Measurements from ENCODE around the gene ANO4.

The ANO4 gene

GRCh38 chr12:101015044-101015443 lies 220.5 kb downstream of the ANO4 start:
- Histone ChIP-seq H3K4me3 (ENCODE audit: low read length) (no peak overlapping the region), H3K79me2 (ENCODE audit: low read length) (no peaks in the 10 kb centered on the region), H3K9me2 (replicated peaks; ENCODE audit: insufficient read depth, low read length) (no peaks in the 10 kb centered on the region), H4K20me1 (ENCODE audit: insufficient read depth, low read length) (no peaks in the 10 kb centered on the region), H3K9ac (ENCODE audit: low read length) (no peak overlapping the region), H3K9me3 (replicated peaks; ENCODE audit: insufficient read depth, low read length) (no peaks in the 10 kb centered on the region), H3K36me3 (replicated peaks; ENCODE audit: insufficient read depth, low read length) (no peaks in the 10 kb centered on the region), H3K4me1 (ENCODE audit: low read length) (no peaks in the 10 kb centered on the region), H2AFZ (ENCODE audit: low read length) (no peak overlapping the region), H3K27me3 (replicated peaks; ENCODE audit: insufficient read depth, low read length) (no peaks in the 10 kb centered on the region), H3K4me2 (ENCODE audit: low read depth, low read length) (no peak overlapping the region), H3F3A (ENCODE audit: insufficient read depth, low read length) (no peaks in the 10 kb centered on the region), H3K27ac (ENCODE audit: low read length) (no peak overlapping the region)
- DNase-seq, result no peak
- no peak for TF ChIP-seq EZH2 (optimal IDR thresholded peaks at IDR 0.05; ENCODE audit: low read depth, low read length)
- TF ChIP-seq, protein P1, sequence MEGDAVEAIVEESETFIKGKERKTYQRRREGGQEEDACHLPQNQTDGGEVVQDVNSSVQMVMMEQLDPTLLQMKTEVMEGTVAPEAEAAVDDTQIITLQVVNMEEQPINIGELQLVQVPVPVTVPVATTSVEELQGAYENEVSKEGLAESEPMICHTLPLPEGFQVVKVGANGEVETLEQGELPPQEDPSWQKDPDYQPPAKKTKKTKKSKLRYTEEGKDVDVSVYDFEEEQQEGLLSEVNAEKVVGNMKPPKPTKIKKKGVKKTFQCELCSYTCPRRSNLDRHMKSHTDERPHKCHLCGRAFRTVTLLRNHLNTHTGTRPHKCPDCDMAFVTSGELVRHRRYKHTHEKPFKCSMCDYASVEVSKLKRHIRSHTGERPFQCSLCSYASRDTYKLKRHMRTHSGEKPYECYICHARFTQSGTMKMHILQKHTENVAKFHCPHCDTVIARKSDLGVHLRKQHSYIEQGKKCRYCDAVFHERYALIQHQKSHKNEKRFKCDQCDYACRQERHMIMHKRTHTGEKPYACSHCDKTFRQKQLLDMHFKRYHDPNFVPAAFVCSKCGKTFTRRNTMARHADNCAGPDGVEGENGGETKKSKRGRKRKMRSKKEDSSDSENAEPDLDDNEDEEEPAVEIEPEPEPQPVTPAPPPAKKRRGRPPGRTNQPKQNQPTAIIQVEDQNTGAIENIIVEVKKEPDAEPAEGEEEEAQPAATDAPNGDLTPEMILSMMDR (IDR thresholded peaks at IDR 0.05; ENCODE audit: low read length), result no peak
- TF ChIP-seq EZH2phosphoT487 (IDR thresholded peaks at IDR 0.05; ENCODE audit: low read length), result no peak

GRCh38 chr12:101018540-101018939 lies 224.0 kb downstream of the ANO4 start:
- H2AFZ ChIP-seq (ENCODE audit: low read length), result no peak overlapping the region
- no peak overlapping the region for H3K4me3 ChIP-seq (ENCODE audit: low read length)
- TF ChIP-seq, protein P1 (IDR thresholded peaks at IDR 0.05; ENCODE audit: low read length), result no peak
- TF ChIP-seq EZH2 (optimal IDR thresholded peaks at IDR 0.05; ENCODE audit: low read depth, low read length) (no peak), EZH2phosphoT487 (IDR thresholded peaks at IDR 0.05; ENCODE audit: low read length) (no peak)
- H3K9ac ChIP-seq (ENCODE audit: low read length), result no peak overlapping the region
- no peaks in the 10 kb centered on the region for H3K27me3 ChIP-seq (replicated peaks; ENCODE audit: insufficient read depth, low read length)
- H3K9me2 ChIP-seq (replicated peaks; ENCODE audit: insufficient read depth, low read length), result no peaks in the 10 kb centered on the region
- H3F3A ChIP-seq (ENCODE audit: insufficient read depth, low read length), result no peaks in the 10 kb centered on the region
- H3K4me1 ChIP-seq (ENCODE audit: low read length), result no peaks in the 10 kb centered on the region
- no peak overlapping the region for H3K27ac ChIP-seq (ENCODE audit: low read length)
- no peak for DNase-seq
- no peaks in the 10 kb centered on the region for H3K9me3 ChIP-seq (replicated peaks; ENCODE audit: insufficient read depth, low read length)
- no peaks in the 10 kb centered on the region for H3K79me2 ChIP-seq (ENCODE audit: low read length)
- H4K20me1 ChIP-seq (ENCODE audit: insufficient read depth, low read length), result no peaks in the 10 kb centered on the region
- no peaks in the 10 kb centered on the region for H3K36me3 ChIP-seq (replicated peaks; ENCODE audit: insufficient read depth, low read length)
- no peak overlapping the region for H3K4me2 ChIP-seq (ENCODE audit: low read depth, low read length)

DNA sequence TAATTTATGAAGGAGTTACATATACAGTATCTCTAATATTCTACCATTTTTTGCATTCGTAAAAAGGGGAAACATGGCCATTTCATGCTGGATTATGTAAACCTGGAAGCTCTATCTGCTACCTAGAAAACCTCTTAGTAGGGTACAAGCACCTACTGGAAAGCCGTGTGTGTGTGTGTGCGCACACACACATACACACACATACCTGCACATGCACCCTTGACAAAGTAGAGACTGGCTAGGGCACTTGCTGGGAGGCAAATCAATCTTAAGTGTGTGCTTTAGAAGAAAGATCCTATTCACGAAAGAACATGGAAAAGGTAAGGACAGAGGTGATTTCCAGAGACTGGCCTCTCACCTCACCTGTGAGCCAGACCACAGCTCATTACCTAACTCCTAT lies 224.6 kb downstream of the ANO4 start:
- no peak overlapping the region for H3K4me3 ChIP-seq (ENCODE audit: low read length)
- H3K27ac ChIP-seq (ENCODE audit: low read length), result no peak overlapping the region
- H3K9me2 ChIP-seq (replicated peaks; ENCODE audit: insufficient read depth, low read length), result no peaks in the 10 kb centered on the region
- DNase-seq, result no peak
- no peaks in the 10 kb centered on the region for H3K27me3 ChIP-seq (replicated peaks; ENCODE audit: insufficient read depth, low read length)
- H3K9me3 ChIP-seq (replicated peaks; ENCODE audit: insufficient read depth, low read length), result no peaks in the 10 kb centered on the region
- H3K36me3 ChIP-seq (replicated peaks; ENCODE audit: insufficient read depth, low read length), result no peaks in the 10 kb centered on the region
- TF ChIP-seq EZH2phosphoT487 (IDR thresholded peaks at IDR 0.05; ENCODE audit: low read length), result no peak
- TF ChIP-seq EZH2 (optimal IDR thresholded peaks at IDR 0.05; ENCODE audit: low read depth, low read length), result no peak
- TF ChIP-seq, protein P1 (IDR thresholded peaks at IDR 0.05; ENCODE audit: low read length), result no peak
- no peak overlapping the region for H3K9ac ChIP-seq (ENCODE audit: low read length)
- no peak overlapping the region for H3K4me2 ChIP-seq (ENCODE audit: low read depth, low read length)
- H2AFZ ChIP-seq (ENCODE audit: low read length), result no peak overlapping the region
- H4K20me1 ChIP-seq (ENCODE audit: insufficient read depth, low read length), result no peaks in the 10 kb centered on the region
- no peaks in the 10 kb centered on the region for H3K79me2 ChIP-seq (ENCODE audit: low read length)
- no peaks in the 10 kb centered on the region for H3K4me1 ChIP-seq (ENCODE audit: low read length)
- no peaks in the 10 kb centered on the region for H3F3A ChIP-seq (ENCODE audit: insufficient read depth, low read length)
